Mucosa of gallbladder (tissue), 1 donor: ENCODE measurements around the gene METTL21C. TPM values are rescaled to one million over a fixed set of nuclear protein-coding genes. Genes with fewer than 3 reads are reported as not detected.

Experiments used
- DNase-seq: peaks from one replicate; pipeline ENCODE4 v3.0.0-alpha.2; 2020; ENCODE audit warnings: low spot score
- total RNA-seq: library from RNA; stranded (reverse); gene quantifications from one replicate; pipeline ENCODE4 v1.2.1, GENCODE V29; 2021
- donor health status: DM: no; HTN: no; CAD: no.

The METTL21C gene
- total RNA-seq, 1 donor from 2014 or later = 0.52 TPM

GRCh38 chr13:102697929-102698648 lies 3.2 kb upstream of the METTL21C start:
- no peak for DNase-seq

GRCh38 chr13:102697264-102697663 lies 2.4 kb upstream of the METTL21C start:
- no peak for DNase-seq

- no peak for DNase-seq
These were observed 1.6 kb upstream of the METTL21C start for GRCh38 chr13:102696465-102696864.

GRCh38 chr13:102693776-102694175 lies 1.1 kb downstream of the METTL21C start:
- no peak for DNase-seq

GRCh38 chr13:102693250-102693649 lies 1.6 kb downstream of the METTL21C start:
- DNase-seq = no peak

- no peak for DNase-seq
These were observed 2.4 kb downstream of the METTL21C start for GRCh38 chr13:102692491-102692826.

GRCh38 chr13:102690883-102691282 lies 4.0 kb downstream of the METTL21C start:
- DNase-seq = no peak

- no peak for DNase-seq
These were observed 6.4 kb downstream of the METTL21C start for GRCh38 chr13:102688306-102688973.

- DNase-seq = no peak
These were observed 7.3 kb downstream of the METTL21C start for GRCh38 chr13:102687520-102687919.

- no peak for DNase-seq
These were observed 8.8 kb downstream of the METTL21C start for GRCh38 chr13:102686024-102686423.

GRCh38 chr13:102683637-102684036 lies 11.2 kb downstream of the METTL21C start:
- no peak for DNase-seq

- DNase-seq = no peak
These were observed 12.1 kb downstream of the METTL21C start for GRCh38 chr13:102682727-102683126.

- no peak for DNase-seq
These were observed 12.6 kb downstream of the METTL21C start for GRCh38 chr13:102682211-102682610.

- DNase-seq = no peak
These were observed 13.8 kb downstream of the METTL21C start for GRCh38 chr13:102680842-102681740.

- DNase-seq = no peak
These were observed 14.6 kb downstream of the METTL21C start for GRCh38 chr13:102680133-102680717.

- DNase-seq = no peak
These were observed 15.3 kb downstream of the METTL21C start for GRCh38 chr13:102679449-102680132.

- DNase-seq = no peak
These were observed 16.3 kb downstream of the METTL21C start for GRCh38 chr13:102678339-102679107.

GRCh38 chr13:102677122-102677521 lies 17.7 kb downstream of the METTL21C start:
- no peak for DNase-seq

- DNase-seq = no peak
These were observed 19.7 kb downstream of the METTL21C start for GRCh38 chr13:102675115-102675514.

GRCh38 chr13:102670130-102670529 lies 24.7 kb downstream of the METTL21C start:
- DNase-seq = no peak

GRCh38 chr13:102667911-102668310 lies 26.9 kb downstream of the METTL21C start:
- no peak for DNase-seq
